ENCODE data around the gene PNPO. TPM values are rescaled to one million over a fixed set of nuclear protein-coding genes. Genes with fewer than 3 reads are reported as not detected.

The PNPO gene
- total and polyA plus RNA-seq, 4 donors, result 27.8 to 102 (median 51.3) TPM

- Histone ChIP-seq H3K9ac (ENCODE audit: low read depth in 1 of 2, low read length in 2 of 2) (no peak overlapping the region), H3K27ac (ENCODE audit: low read depth in 1 of 2, low read length in 2 of 2) (no peak overlapping the region), H3K27me3 (ENCODE audit: control insufficient read depth in 4 of 4, insufficient read depth in 4 of 4, low read length in 3 of 4) (no peaks in the 10 kb centered on the region), H3K4me1 (ENCODE audit: control insufficient read depth in 4 of 4, insufficient read depth in 4 of 4, low read length in 3 of 4) (peaks cover 0 to 3% (median 0%) of the 10 kb centered on the region in 4 donors), H3K36me3 (ENCODE audit: control insufficient read depth in 4 of 4, insufficient read depth in 3 of 4, low read depth in 1 of 4, low read length in 3 of 4) (peaks cover 5 to 7% (median 6%) of the 10 kb centered on the region in 4 donors), H3K4me3 (ENCODE audit: low read depth in 1 of 3, low read length in 3 of 3) (no peak overlapping the region), H3K9me3 (ENCODE audit: control insufficient read depth in 4 of 4, low read length in 3 of 4) (no peaks in the 10 kb centered on the region)
- no peak for DNase-seq (ENCODE audit: low spot score)
- WGBS, result 86% methylated on average over 12 of the region's 12 CpGs
- TF ChIP-seq EGR1 (IDR thresholded peaks at IDR 0.05; ENCODE audit: low read depth in 2 of 2), result no peak
- TF ChIP-seq ZBTB33 (IDR thresholded peaks at IDR 0.05), result no peak
- no peak for TF ChIP-seq GABPA (IDR thresholded peaks at IDR 0.05 in 1 of 2, conservative IDR thresholded peaks at IDR 0.05 in 1 of 2)
- no peak for TF ChIP-seq RXRA (IDR thresholded peaks at IDR 0.05)
- TF ChIP-seq MAX (IDR thresholded peaks at IDR 0.05), result no peak
- no peak for TF ChIP-seq RAD21 (IDR thresholded peaks at IDR 0.05)
- TF ChIP-seq TAF1 (conservative IDR thresholded peaks at IDR 0.05), result no peak
- TF ChIP-seq HNF4G (IDR thresholded peaks at IDR 0.05), result no peak
- TF ChIP-seq YY1 (IDR thresholded peaks at IDR 0.05), result no peak
- no peak for TF ChIP-seq JUND (IDR thresholded peaks at IDR 0.05)
- TF ChIP-seq REST (IDR thresholded peaks at IDR 0.05), result no peak
- TF ChIP-seq FOXA2 (IDR thresholded peaks at IDR 0.05), result no peak
- TF ChIP-seq HNF4A (conservative IDR thresholded peaks at IDR 0.05), result no peak
- no peak for TF ChIP-seq FOXA1 (IDR thresholded peaks at IDR 0.05)
- TF ChIP-seq CTCF (IDR thresholded peaks at IDR 0.05; ENCODE audit: low read depth, low read length, missing input control), result no peak
- no peak for TF ChIP-seq NR2F2 (IDR thresholded peaks at IDR 0.05)
- no peak for TF ChIP-seq SP1 (IDR thresholded peaks at IDR 0.05)
- TF ChIP-seq ATF3 (IDR thresholded peaks at IDR 0.05), result no peak
Observed at GRCh38 chr17:47915776-47916398, 25.5 kb upstream of the PNPO start.
